GM18505 (cell line): Measurements from ENCODE around the gene PDE1A.

Source experiments
- ATAC-seq: cut with Tn5 transposase; IDR thresholded peaks from one replicate; pipeline ENCODE4 v1.9.1; 2021; ENCODE audit not compliant: unreplicated experiment
- POLR2A ChIP-seq: IDR thresholded peaks from 4 replicates; pipeline ENCODE4 v1.6.1; 2011; ENCODE audit warnings: borderline replicate concordance; ENCODE audit not compliant: insufficient read depth, insufficient read length; ENCODE audit errors: extremely low read depth

PDE1A gene

GRCh38 chr2:182133195-182133891 is 293.5 kb downstream of the PDE1A start:
- no peak for ATAC-seq
- TF ChIP-seq POLR2A: no peak

- no peak for ATAC-seq
- TF ChIP-seq POLR2A: no peak
Observed at GRCh38 chr2:182132605-182133004, 294.2 kb downstream of the PDE1A start.

- ATAC-seq: no peak
- TF ChIP-seq POLR2A: no peak
Observed at GRCh38 chr2:182128821-182129707, 297.8 kb downstream of the PDE1A start.

GRCh38 chr2:182117196-182117595 is 309.6 kb downstream of the PDE1A start:
- no peak for TF ChIP-seq POLR2A
- no peak for ATAC-seq

GRCh38 chr2:182116774-182117173 is 310.1 kb downstream of the PDE1A start:
- no peak for TF ChIP-seq POLR2A
- ATAC-seq: no peak

- no peak for ATAC-seq
- no peak for TF ChIP-seq POLR2A
Observed at GRCh38 chr2:182115258-182115657, 311.6 kb downstream of the PDE1A start.

GRCh38 chr2:182113334-182113733 is 313.5 kb downstream of the PDE1A start:
- ATAC-seq: no peak
- no peak for TF ChIP-seq POLR2A

GRCh38 chr2:182110347-182110746 is 316.5 kb downstream of the PDE1A start:
- TF ChIP-seq POLR2A: no peak
- no peak for ATAC-seq

- no peak for TF ChIP-seq POLR2A
- no peak for ATAC-seq
Observed at GRCh38 chr2:182103526-182103925, 323.3 kb downstream of the PDE1A start.

- TF ChIP-seq POLR2A: no peak
- peak; percentile 65 for ATAC-seq
Observed at GRCh38 chr2:182101263-182101662, 325.6 kb downstream of the PDE1A start.

GRCh38 chr2:182098648-182099047 is 328.2 kb downstream of the PDE1A start:
- TF ChIP-seq POLR2A: no peak
- no peak for ATAC-seq

GRCh38 chr2:182097571-182098164 is 329.2 kb downstream of the PDE1A start:
- no peak for TF ChIP-seq POLR2A
- no peak for ATAC-seq

- no peak for ATAC-seq
- TF ChIP-seq POLR2A: no peak
Observed at GRCh38 chr2:182090486-182090885, 336.4 kb downstream of the PDE1A start.
